Measurements from ENCODE around the gene CERK.
A peak's percentile ranks its signal among the peaks of the same experiment; 100 is the strongest.
"Not testable (repeated sequence)": the region's sequence is repeated elsewhere in the genome, so short reads cannot be mapped to it uniquely, and the experiment has no call there.

Gene CERK

GRCh38 chr22:46748908-46749675, 11.0 kb upstream of the CERK start:
- peak; percentile 57 for DNase-seq

- DNase-seq = no peak
These were observed 10.3 kb upstream of the CERK start for GRCh38 chr22:46748206-46748907.

GRCh38 chr22:46747646-46748045, 9.6 kb upstream of the CERK start:
- DNase-seq = no peak

- DNase-seq = no peak
These were observed 8.6 kb upstream of the CERK start for GRCh38 chr22:46746620-46747019.

GRCh38 chr22:46746192-46746591, 8.1 kb upstream of the CERK start:
- DNase-seq = no peak

GRCh38 chr22:46744581-46744980, 6.5 kb upstream of the CERK start:
- no peak for DNase-seq

GRCh38 chr22:46742576-46743221, 4.6 kb upstream of the CERK start:
- no peak for DNase-seq

- DNase-seq = no peak
These were observed 4.0 kb upstream of the CERK start for GRCh38 chr22:46741974-46742519.

GRCh38 chr22:46740910-46741780, 3.1 kb upstream of the CERK start:
- DNase-seq = no peak

GRCh38 chr22:46739094-46739870, 1.2 kb upstream of the CERK start:
- DNase-seq = peak; percentile 86

GRCh38 chr22:46738647-46739093, 618 bp upstream of the CERK start:
- no peak for DNase-seq

- peak; percentile 56 for DNase-seq
These were observed 712 bp downstream of the CERK start for GRCh38 chr22:46737105-46737975.

GRCh38 chr22:46736705-46737104, 1.3 kb downstream of the CERK start:
- DNase-seq = no peak

GRCh38 chr22:46735747-46736608, 2.1 kb downstream of the CERK start:
- no peak for DNase-seq

- DNase-seq = peak; percentile 86
These were observed 3.1 kb downstream of the CERK start for GRCh38 chr22:46734830-46735453.

GRCh38 chr22:46734213-46734722, 3.8 kb downstream of the CERK start:
- not testable (repeated sequence) for DNase-seq

GRCh38 chr22:46732513-46732912, 5.5 kb downstream of the CERK start:
- no peak for DNase-seq

GRCh38 chr22:46732041-46732379, 6.0 kb downstream of the CERK start:
- DNase-seq = no peak
